Fibroblast of villous mesenchyme (primary cell): ENCODE results near the gene INAVA. TPM values are rescaled to one million over a fixed set of nuclear protein-coding genes. Genes with fewer than 3 reads are reported as not detected.
"Not testable (repeated sequence)": the region's sequence is repeated elsewhere in the genome, so short reads cannot be mapped to it uniquely, and the experiment has no call there.

ENCODE experiments used
- DNase-seq: peaks from one replicate; pipeline ENCODE4 v3.0.0-alpha.2; 2010; ENCODE audit warnings: low read depth
- H3K4me3 ChIP-seq: 2 replicates; pipeline ENCODE4 v1.5.1; 2011; ENCODE audit warnings: low read depth, mild to moderate bottlenecking, low read length
- CTCF ChIP-seq: IDR thresholded peaks from 2 replicates; pipeline ENCODE4 v1.5.1; 2012; ENCODE audit warnings: low read depth, mild to moderate bottlenecking, low read length; ENCODE audit not compliant: insufficient read depth
- total RNA-seq: library from RNA; depleted of rRNA; stranded (reverse); fragments of >200 nt; gene quantifications from 2 replicates; pipeline ENCODE4 v1.2.3, GENCODE V29; 2012

The INAVA gene
- total RNA-seq, 1 donor: not detected

- H3K4me3 ChIP-seq: no peak overlapping the region
- no peak for TF ChIP-seq CTCF
- no peak for DNase-seq
These were observed 40.1 kb downstream of the INAVA start for GRCh38 chr1:200934676-200935245.

GRCh38 chr1:200935286-200935962 lies 40.7 kb downstream of the INAVA start:
- not testable (repeated sequence) for H3K4me3 ChIP-seq, DNase-seq

GRCh38 chr1:200938955-200939354 lies 44.3 kb downstream of the INAVA start:
- H3K4me3 ChIP-seq: no peak overlapping the region
- TF ChIP-seq CTCF: no peak
- no peak for DNase-seq

GRCh38 chr1:200945111-200945510 lies 50.4 kb downstream of the INAVA start:
- DNase-seq: no peak
- H3K4me3 ChIP-seq: no peak overlapping the region
- no peak for TF ChIP-seq CTCF

GRCh38 chr1:200947059-200947566 lies 52.4 kb downstream of the INAVA start:
- DNase-seq: no peak
- no peak for TF ChIP-seq CTCF

GRCh38 chr1:200949626-200950025 lies 54.9 kb downstream of the INAVA start:
- DNase-seq: no peak
- no peak overlapping the region for H3K4me3 ChIP-seq
- no peak for TF ChIP-seq CTCF

More at GRCh38 chr1:200947059-200947566, 52.4 kb downstream of the INAVA start:
- no peak overlapping the region for H3K4me3 ChIP-seq

- no peak overlapping the region for H3K4me3 ChIP-seq
- TF ChIP-seq CTCF: no peak
- no peak for DNase-seq
These were observed 56.3 kb downstream of the INAVA start for GRCh38 chr1:200951016-200951415.
